ENCODE data around the gene TAS2R31.
"Not testable (repeated sequence)": the region's sequence is repeated elsewhere in the genome, so short reads cannot be mapped to it uniquely, and the experiment has no call there.

TAS2R31 gene

GRCh38 chr12:11049806-11050531 is 18.8 kb upstream of the TAS2R31 start:
- H3K27ac ChIP-seq (ENCODE audit: low read depth, low read length); H3K27me3 ChIP-seq (ENCODE audit: insufficient read depth, low read length); H3K4me1 ChIP-seq (ENCODE audit: control insufficient read depth, insufficient read depth, low read length, unreplicated experiment); H2AFZ ChIP-seq (ENCODE audit: low read length, unreplicated experiment); H3K4me3 ChIP-seq (ENCODE audit: low read depth, low read length); H3K36me3 ChIP-seq (ENCODE audit: insufficient read depth, low read length); H3K79me2 ChIP-seq (ENCODE audit: control insufficient read depth, insufficient read depth, low read length, unreplicated experiment): not testable (repeated sequence)

DNA sequence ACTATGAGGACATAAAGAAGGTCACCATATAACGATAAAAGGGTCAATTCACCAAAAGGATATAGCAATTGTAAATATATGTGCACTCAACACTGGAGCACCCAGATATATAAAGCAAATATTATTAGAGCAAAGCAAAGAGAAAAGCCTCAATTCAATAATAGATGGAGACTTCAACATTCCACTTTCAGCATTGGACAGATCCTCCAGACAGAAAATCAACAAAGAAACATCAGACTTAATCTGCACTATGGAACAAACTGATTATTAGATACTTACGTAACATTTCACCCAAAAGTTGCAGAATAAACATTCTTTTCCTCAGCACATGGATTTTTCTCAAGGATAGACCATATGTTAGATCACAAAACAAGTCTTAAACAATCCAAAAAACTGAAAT is 10.2 kb upstream of the TAS2R31 start:
- H3K27me3 ChIP-seq (ENCODE audit: insufficient read depth, low read length); H3K4me1 ChIP-seq (ENCODE audit: control insufficient read depth, insufficient read depth, low read length, unreplicated experiment); H3K27ac ChIP-seq (ENCODE audit: low read depth, low read length); H3K4me3 ChIP-seq (ENCODE audit: low read depth, low read length); H3K79me2 ChIP-seq (ENCODE audit: control insufficient read depth, insufficient read depth, low read length, unreplicated experiment); H2AFZ ChIP-seq (ENCODE audit: low read length, unreplicated experiment): not testable (repeated sequence)
- H3K36me3 ChIP-seq (ENCODE audit: insufficient read depth, low read length): peaks cover 13% of the 10 kb centered on the region; the same call in 1 of the 2 replicates

GRCh38 chr12:11040162-11040561 is 9.0 kb upstream of the TAS2R31 start:
- Histone ChIP-seq H3K27ac (ENCODE audit: low read depth, low read length) (no peak overlapping the region), H3K36me3 (ENCODE audit: insufficient read depth, low read length) (peaks cover 13% of the 10 kb centered on the region; the same call in 1 of the 2 replicates), H3K27me3 (ENCODE audit: insufficient read depth, low read length) (no peaks in the 10 kb centered on the region), H3K4me1 (ENCODE audit: control insufficient read depth, insufficient read depth, low read length, unreplicated experiment) (no peaks in the 10 kb centered on the region), H3K79me2 (ENCODE audit: control insufficient read depth, insufficient read depth, low read length, unreplicated experiment) (peaks cover 4% of the 10 kb centered on the region), H3K4me3 (ENCODE audit: low read depth, low read length) (no peak overlapping the region), H2AFZ (ENCODE audit: low read length, unreplicated experiment) (no peak overlapping the region)

GRCh38 chr12:11039171-11039570 is 8.0 kb upstream of the TAS2R31 start:
- H3K36me3 ChIP-seq (ENCODE audit: insufficient read depth, low read length): peaks cover 13% of the 10 kb centered on the region; the same call in 1 of the 2 replicates
- no peak overlapping the region for H2AFZ ChIP-seq (ENCODE audit: low read length, unreplicated experiment)
- no peak overlapping the region for H3K27ac ChIP-seq (ENCODE audit: low read depth, low read length)
- H3K4me1 ChIP-seq (ENCODE audit: control insufficient read depth, insufficient read depth, low read length, unreplicated experiment): no peaks in the 10 kb centered on the region
- no peak overlapping the region for H3K4me3 ChIP-seq (ENCODE audit: low read depth, low read length)
- no peaks in the 10 kb centered on the region for H3K27me3 ChIP-seq (ENCODE audit: insufficient read depth, low read length)
- H3K79me2 ChIP-seq (ENCODE audit: control insufficient read depth, insufficient read depth, low read length, unreplicated experiment): peaks cover 4% of the 10 kb centered on the region

- not testable (repeated sequence) for H3K79me2 ChIP-seq (ENCODE audit: control insufficient read depth, insufficient read depth, low read length, unreplicated experiment); H3K4me3 ChIP-seq (ENCODE audit: low read depth, low read length); H3K4me1 ChIP-seq (ENCODE audit: control insufficient read depth, insufficient read depth, low read length, unreplicated experiment); H3K36me3 ChIP-seq (ENCODE audit: insufficient read depth, low read length); H3K27me3 ChIP-seq (ENCODE audit: insufficient read depth, low read length); H3K27ac ChIP-seq (ENCODE audit: low read depth, low read length); H2AFZ ChIP-seq (ENCODE audit: low read length, unreplicated experiment)
Observed at GRCh38 chr12:11033959-11034358, 2.8 kb upstream of the TAS2R31 start.

DNA sequence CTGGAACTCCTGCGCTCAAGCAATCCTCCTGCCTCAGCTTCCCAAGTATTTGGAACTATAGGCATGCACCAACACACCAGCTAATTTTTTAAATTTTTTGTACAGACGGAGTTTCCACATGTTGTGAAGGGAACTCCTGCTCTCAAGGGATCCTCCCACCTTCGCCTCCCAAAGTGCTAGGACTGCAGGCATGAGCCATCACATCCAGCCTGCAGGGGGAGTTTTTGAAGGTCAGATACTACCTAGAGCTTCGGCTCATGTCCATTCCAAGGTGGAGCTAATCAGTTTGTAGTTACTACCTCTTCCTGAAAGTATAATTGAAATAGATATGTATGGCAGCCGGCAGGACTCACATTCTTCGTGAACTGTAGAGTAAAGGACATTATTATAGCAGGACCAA is 5.1 kb downstream of the TAS2R31 start:
- no peak overlapping the region for H3K4me3 ChIP-seq (ENCODE audit: low read depth, low read length)
- H2AFZ ChIP-seq (ENCODE audit: low read length, unreplicated experiment): no peak overlapping the region
- H3K79me2 ChIP-seq (ENCODE audit: control insufficient read depth, insufficient read depth, low read length, unreplicated experiment): no peaks in the 10 kb centered on the region
- H3K27ac ChIP-seq (ENCODE audit: low read depth, low read length): no peak overlapping the region
- H3K4me1 ChIP-seq (ENCODE audit: control insufficient read depth, insufficient read depth, low read length, unreplicated experiment): no peaks in the 10 kb centered on the region
- no peaks in the 10 kb centered on the region for H3K27me3 ChIP-seq (ENCODE audit: insufficient read depth, low read length)
- H3K36me3 ChIP-seq (ENCODE audit: insufficient read depth, low read length): peaks cover 19% of the 10 kb centered on the region; the same call in 1 of the 2 replicates

GRCh38 chr12:11023387-11023786 is 7.8 kb downstream of the TAS2R31 start:
- Histone ChIP-seq H3K4me1 (ENCODE audit: control insufficient read depth, insufficient read depth, low read length, unreplicated experiment) (no peaks in the 10 kb centered on the region), H2AFZ (ENCODE audit: low read length, unreplicated experiment) (no peak overlapping the region), H3K79me2 (ENCODE audit: control insufficient read depth, insufficient read depth, low read length, unreplicated experiment) (no peaks in the 10 kb centered on the region), H3K27ac (ENCODE audit: low read depth, low read length) (no peak overlapping the region), H3K27me3 (ENCODE audit: insufficient read depth, low read length) (no peaks in the 10 kb centered on the region), H3K4me3 (ENCODE audit: low read depth, low read length) (no peak overlapping the region), H3K36me3 (ENCODE audit: insufficient read depth, low read length) (peaks cover 16% of the 10 kb centered on the region; the same call in 1 of the 2 replicates)

GRCh38 chr12:11022520-11022919 is 8.7 kb downstream of the TAS2R31 start, which contains the start of gene TAS2R19:
Gene TAS2R19, minus strand, starts transcription at chr12:11022620. Its CDS starts 49 bp downstream, at chr12:11022571.
- Histone ChIP-seq H3K27me3 (ENCODE audit: insufficient read depth, low read length) (no peaks in the 10 kb centered on the region), H3K4me3 (ENCODE audit: low read depth, low read length) (no peak within 1 kb of the TSS), H2AFZ (ENCODE audit: low read length, unreplicated experiment) (no peak within 1 kb of the TSS), H3K36me3 (ENCODE audit: insufficient read depth, low read length) (peaks cover 7% of the 10 kb centered on the region; the same call in 1 of the 2 replicates), H3K4me1 (ENCODE audit: control insufficient read depth, insufficient read depth, low read length, unreplicated experiment) (no peaks in the 10 kb centered on the region), H3K79me2 (ENCODE audit: control insufficient read depth, insufficient read depth, low read length, unreplicated experiment) (no peaks in the 10 kb centered on the region), H3K27ac (ENCODE audit: low read depth, low read length) (no peak within 1 kb of the TSS)

GRCh38 chr12:11016937-11017336 is 14.3 kb downstream of the TAS2R31 start:
- Histone ChIP-seq H3K36me3 (ENCODE audit: insufficient read depth, low read length) (no peaks in the 10 kb centered on the region), H3K4me1 (ENCODE audit: control insufficient read depth, insufficient read depth, low read length, unreplicated experiment) (no peaks in the 10 kb centered on the region), H3K27me3 (ENCODE audit: insufficient read depth, low read length) (no peaks in the 10 kb centered on the region), H2AFZ (ENCODE audit: low read length, unreplicated experiment) (no peak overlapping the region), H3K27ac (ENCODE audit: low read depth, low read length) (no peak overlapping the region), H3K4me3 (ENCODE audit: low read depth, low read length) (no peak overlapping the region), H3K79me2 (ENCODE audit: control insufficient read depth, insufficient read depth, low read length, unreplicated experiment) (no peaks in the 10 kb centered on the region)

- Histone ChIP-seq H3K4me1 (ENCODE audit: control insufficient read depth, insufficient read depth, low read length, unreplicated experiment) (no peaks in the 10 kb centered on the region), H3K79me2 (ENCODE audit: control insufficient read depth, insufficient read depth, low read length, unreplicated experiment) (no peaks in the 10 kb centered on the region), H3K4me3 (ENCODE audit: low read depth, low read length) (no peak overlapping the region), H3K27ac (ENCODE audit: low read depth, low read length) (no peak overlapping the region), H2AFZ (ENCODE audit: low read length, unreplicated experiment) (no peak overlapping the region), H3K27me3 (ENCODE audit: insufficient read depth, low read length) (no peaks in the 10 kb centered on the region), H3K36me3 (ENCODE audit: insufficient read depth, low read length) (no peaks in the 10 kb centered on the region)
Observed at GRCh38 chr12:11015775-11016430, 15.3 kb downstream of the TAS2R31 start.

GRCh38 chr12:11014234-11014633 is 17.0 kb downstream of the TAS2R31 start:
- no peaks in the 10 kb centered on the region for H3K79me2 ChIP-seq (ENCODE audit: control insufficient read depth, insufficient read depth, low read length, unreplicated experiment)
- no peak overlapping the region for H2AFZ ChIP-seq (ENCODE audit: low read length, unreplicated experiment)
- H3K4me1 ChIP-seq (ENCODE audit: control insufficient read depth, insufficient read depth, low read length, unreplicated experiment): no peaks in the 10 kb centered on the region
- H3K36me3 ChIP-seq (ENCODE audit: insufficient read depth, low read length): no peaks in the 10 kb centered on the region
- H3K27me3 ChIP-seq (ENCODE audit: insufficient read depth, low read length): no peaks in the 10 kb centered on the region
- H3K4me3 ChIP-seq (ENCODE audit: low read depth, low read length): no peak overlapping the region
- H3K27ac ChIP-seq (ENCODE audit: low read depth, low read length): no peak overlapping the region

Measured in ACC112 (cell line).